Measurements from ENCODE around the gene GID8. TPM values are rescaled to one million over a fixed set of nuclear protein-coding genes. Genes with fewer than 3 reads are reported as not detected.

Gene GID8
- polyA plus RNA-seq, 1 of the 3 experiments (the other 2 are of a cell fraction), result 18.1 TPM

DNA sequence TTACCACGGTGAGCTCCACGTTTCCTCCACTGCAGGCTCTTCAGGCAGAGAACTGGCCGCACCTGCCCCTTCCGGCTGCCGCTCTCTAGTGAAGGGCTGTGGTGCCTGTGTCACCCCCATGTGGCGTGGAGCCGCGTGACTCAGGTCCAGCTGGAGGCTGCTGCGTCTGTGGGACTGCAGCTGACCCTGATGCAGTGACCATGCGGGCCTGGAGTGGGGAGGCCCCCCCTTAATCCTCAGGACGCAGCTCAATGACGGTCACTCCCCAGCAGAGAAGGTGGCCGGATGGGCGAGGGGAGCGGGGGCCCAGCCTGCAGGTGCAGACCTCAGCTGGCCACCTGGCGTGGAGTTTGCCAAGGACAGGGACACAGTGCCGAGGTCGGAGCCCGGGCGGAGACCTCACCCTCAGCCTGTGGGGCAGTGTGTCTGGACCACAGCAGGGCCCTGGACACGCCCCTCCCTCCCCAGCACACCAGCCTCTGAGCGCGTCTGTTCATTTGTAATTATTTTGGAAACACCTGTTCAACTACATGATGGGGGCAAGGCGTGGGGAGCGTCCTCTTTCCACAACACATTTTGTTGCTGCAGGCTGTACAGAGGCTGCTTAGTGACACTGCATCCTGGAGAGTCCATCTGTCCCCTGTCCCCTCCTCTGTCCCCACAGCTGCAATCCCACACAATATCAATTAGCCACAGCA lies 58.1 kb downstream of the GID8 start (continued):
- TF ChIP-seq, protein P1, sequence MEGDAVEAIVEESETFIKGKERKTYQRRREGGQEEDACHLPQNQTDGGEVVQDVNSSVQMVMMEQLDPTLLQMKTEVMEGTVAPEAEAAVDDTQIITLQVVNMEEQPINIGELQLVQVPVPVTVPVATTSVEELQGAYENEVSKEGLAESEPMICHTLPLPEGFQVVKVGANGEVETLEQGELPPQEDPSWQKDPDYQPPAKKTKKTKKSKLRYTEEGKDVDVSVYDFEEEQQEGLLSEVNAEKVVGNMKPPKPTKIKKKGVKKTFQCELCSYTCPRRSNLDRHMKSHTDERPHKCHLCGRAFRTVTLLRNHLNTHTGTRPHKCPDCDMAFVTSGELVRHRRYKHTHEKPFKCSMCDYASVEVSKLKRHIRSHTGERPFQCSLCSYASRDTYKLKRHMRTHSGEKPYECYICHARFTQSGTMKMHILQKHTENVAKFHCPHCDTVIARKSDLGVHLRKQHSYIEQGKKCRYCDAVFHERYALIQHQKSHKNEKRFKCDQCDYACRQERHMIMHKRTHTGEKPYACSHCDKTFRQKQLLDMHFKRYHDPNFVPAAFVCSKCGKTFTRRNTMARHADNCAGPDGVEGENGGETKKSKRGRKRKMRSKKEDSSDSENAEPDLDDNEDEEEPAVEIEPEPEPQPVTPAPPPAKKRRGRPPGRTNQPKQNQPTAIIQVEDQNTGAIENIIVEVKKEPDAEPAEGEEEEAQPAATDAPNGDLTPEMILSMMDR (IDR thresholded peaks at IDR 0.05), result no peak

DNA sequence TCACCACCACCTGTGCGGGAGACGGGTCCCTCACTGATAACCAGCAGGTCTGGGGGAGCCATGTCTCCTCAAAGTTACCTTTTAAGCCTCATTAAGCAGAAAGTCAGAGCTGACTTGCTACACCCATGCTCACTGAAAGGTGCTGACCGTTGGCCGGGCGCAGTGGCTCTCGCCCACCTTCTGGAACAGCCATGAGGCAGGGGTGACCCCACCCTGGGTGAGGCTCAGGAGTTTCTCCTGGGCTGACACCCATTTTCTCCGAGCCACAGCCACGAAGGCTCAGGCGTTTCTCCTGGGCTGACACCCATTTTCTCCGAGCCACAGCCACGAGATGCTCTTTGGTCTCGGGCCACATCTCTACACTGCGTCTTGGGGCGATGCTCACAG lies 58.6 kb downstream of the GID8 start:
- Histone ChIP-seq H3K9me3 (no peaks in the 10 kb centered on the region), H3K79me2 (ENCODE audit: insufficient read depth) (no peaks in the 10 kb centered on the region), H3F3A (replicated peaks; ENCODE audit: insufficient read depth) (no peaks in the 10 kb centered on the region), H3K4me2 (no peak overlapping the region), H3K9ac (no peak overlapping the region), H3K27me3 (ENCODE audit: insufficient read depth) (peaks cover 86% of the 10 kb centered on the region), H4K20me1 (ENCODE audit: insufficient read depth) (no peaks in the 10 kb centered on the region), H3K4me1 (ENCODE audit: control insufficient read depth in 1 of 2, insufficient read depth in 2 of 2, low read depth in 1 of 2, low read length in 1 of 2) (no peaks in the 10 kb centered on the region), H2AFZ (ENCODE audit: low read depth) (no peak overlapping the region), H3K27ac (ENCODE audit: low read depth in 2 of 2, low read length in 1 of 2) (no peak overlapping the region), H3K9me2 (no peaks in the 10 kb centered on the region), H3K4me3 (ENCODE audit: low read depth in 2 of 2, low read length in 1 of 2) (no peak overlapping the region), H3K36me3 (replicated peaks in 1 of 2; ENCODE audit: control insufficient read depth in 1 of 2, insufficient read depth in 2 of 2, low read length in 1 of 2) (no peaks in the 10 kb centered on the region)
- CTCF ChIA-PET, result interaction anchor here (1.0 to 5.0 kb wide), 2 partner anchors 12 kb away, joined by 3 to 30 read pairs; no protein-coding TSS in a partner anchor
- TF ChIP-seq NFIC (IDR thresholded peaks at IDR 0.05; ENCODE audit: borderline replicate concordance) (no peak), RFX5 (IDR thresholded peaks at IDR 0.05; ENCODE audit: low read length) (no peak), JUND (IDR thresholded peaks at IDR 0.05) (no peak), TAF1 (IDR thresholded peaks at IDR 0.05; ENCODE audit: borderline replicate concordance, low read depth, low read length) (no peak), RAD21 (IDR thresholded peaks at IDR 0.05; ENCODE audit: low read length) (no peak), RXRA (IDR thresholded peaks at IDR 0.05; ENCODE audit: borderline replicate concordance, low read depth) (no peak), MEF2A (IDR thresholded peaks at IDR 0.05; ENCODE audit: borderline replicate concordance, low read depth) (no peak), CHD2 (IDR thresholded peaks at IDR 0.05; ENCODE audit: low read length, partially characterized antibody) (no peak), EP300 (IDR thresholded peaks at IDR 0.05; ENCODE audit: borderline replicate concordance in 1 of 2, low read depth in 1 of 2, low read length in 1 of 2) (no peak), FOXM1 (IDR thresholded peaks at IDR 0.05; ENCODE audit: low read depth) (no peak), ELF1 (IDR thresholded peaks at IDR 0.05) (no peak), GABPA (IDR thresholded peaks at IDR 0.05; ENCODE audit: low read depth) (no peak), YY1 (IDR thresholded peaks at IDR 0.05; ENCODE audit: low read depth) (no peak), RCOR1 (IDR thresholded peaks at IDR 0.05; ENCODE audit: low read length) (no peak)
- TF ChIP-seq, protein P2, sequence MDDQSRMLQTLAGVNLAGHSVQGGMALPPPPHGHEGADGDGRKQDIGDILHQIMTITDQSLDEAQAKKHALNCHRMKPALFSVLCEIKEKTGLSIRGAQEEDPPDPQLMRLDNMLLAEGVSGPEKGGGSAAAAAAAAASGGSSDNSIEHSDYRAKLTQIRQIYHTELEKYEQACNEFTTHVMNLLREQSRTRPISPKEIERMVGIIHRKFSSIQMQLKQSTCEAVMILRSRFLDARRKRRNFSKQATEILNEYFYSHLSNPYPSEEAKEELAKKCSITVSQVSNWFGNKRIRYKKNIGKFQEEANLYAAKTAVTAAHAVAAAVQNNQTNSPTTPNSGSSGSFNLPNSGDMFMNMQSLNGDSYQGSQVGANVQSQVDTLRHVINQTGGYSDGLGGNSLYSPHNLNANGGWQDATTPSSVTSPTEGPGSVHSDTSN (IDR thresholded peaks at IDR 0.05), result no peak
- TF ChIP-seq, protein P3, sequence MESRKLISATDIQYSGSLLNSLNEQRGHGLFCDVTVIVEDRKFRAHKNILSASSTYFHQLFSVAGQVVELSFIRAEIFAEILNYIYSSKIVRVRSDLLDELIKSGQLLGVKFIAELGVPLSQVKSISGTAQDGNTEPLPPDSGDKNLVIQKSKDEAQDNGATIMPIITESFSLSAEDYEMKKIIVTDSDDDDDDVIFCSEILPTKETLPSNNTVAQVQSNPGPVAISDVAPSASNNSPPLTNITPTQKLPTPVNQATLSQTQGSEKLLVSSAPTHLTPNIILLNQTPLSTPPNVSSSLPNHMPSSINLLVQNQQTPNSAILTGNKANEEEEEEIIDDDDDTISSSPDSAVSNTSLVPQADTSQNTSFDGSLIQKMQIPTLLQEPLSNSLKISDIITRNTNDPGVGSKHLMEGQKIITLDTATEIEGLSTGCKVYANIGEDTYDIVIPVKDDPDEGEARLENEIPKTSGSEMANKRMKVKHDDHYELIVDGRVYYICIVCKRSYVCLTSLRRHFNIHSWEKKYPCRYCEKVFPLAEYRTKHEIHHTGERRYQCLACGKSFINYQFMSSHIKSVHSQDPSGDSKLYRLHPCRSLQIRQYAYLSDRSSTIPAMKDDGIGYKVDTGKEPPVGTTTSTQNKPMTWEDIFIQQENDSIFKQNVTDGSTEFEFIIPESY (IDR thresholded peaks at IDR 0.05; ENCODE audit: borderline replicate concordance, low read depth), result no peak
- TF ChIP-seq, protein P4, sequence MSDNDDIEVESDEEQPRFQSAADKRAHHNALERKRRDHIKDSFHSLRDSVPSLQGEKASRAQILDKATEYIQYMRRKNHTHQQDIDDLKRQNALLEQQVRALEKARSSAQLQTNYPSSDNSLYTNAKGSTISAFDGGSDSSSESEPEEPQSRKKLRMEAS (IDR thresholded peaks at IDR 0.05; ENCODE audit: low read depth), result no peak
- TF ChIP-seq, protein P1 (IDR thresholded peaks at IDR 0.05), result no peak
- POLR2A ChIA-PET, result no interaction called here
- no peak for DNase-seq
- WGBS (ENCODE audit: low lambda C conversion rate), result 16% methylated on average over 11 of the region's 14 CpGs

Measured in SK-N-SH (cell line).